T-cell (primary cell): ENCODE measurements around the gene EVPL. TPM values are rescaled to one million over a fixed set of nuclear protein-coding genes. Genes with fewer than 3 reads are reported as not detected.

Source experiments
- ATAC-seq, 4 experiments: fragments of 200-7000 bp in 3 of 4; fragments of 150-1000 bp in 1 of 4; cut with Tn5 transposase; replicated peaks in 1 of 4; 1 replicate in 3 of 4; 2 replicates in 1 of 4; pipeline ENCODE4 v1.10.0; 2021; ENCODE audit warnings: moderate library complexity in 3 of 4, mild to moderate bottlenecking in 2 of 4, moderate number of reproducible peaks in 1 of 4
- CTCF ChIA-PET, 2 donors: fragments of 300-600 bp; sonication (Branson Sonifier 250); formaldehyde crosslinking; loops; one replicate each; lab custom pipeline; 2022; ENCODE audit warnings: antibody characterized with exemption in 2 of 2; lab: Charles Lee
- POLR2A ChIA-PET, 2 donors: fragments of 300-600 bp; sonication (Branson Sonifier 250); formaldehyde crosslinking; loops; one replicate each; lab custom pipeline; 2022; ENCODE audit warnings: antibody characterized with exemption in 2 of 2; lab: Charles Lee
- DNase-seq, 35 experiments: peaks; one replicate each; pipeline versions ENCODE4 v3.0.0 to v3.0.0-alpha.2; 2013 to 2023
- H3K27ac ChIP-seq: one replicate; pipeline ENCODE4 v1.5.1; 2013; ENCODE audit warnings: low read length
- H3K27me3 ChIP-seq, 2 experiments: replicated peaks in 1 of 2; 1 replicate in 1 of 2; 2 replicates in 1 of 2; pipeline versions ENCODE4 v1.6.1 to v1.7.0; 2013; ENCODE audit warnings: low read length in 1 of 2, mixed read lengths in 1 of 2; ENCODE audit not compliant: control insufficient read depth in 2 of 2, insufficient read depth in 2 of 2; ENCODE audit errors: extremely low read depth in 1 of 2
- H3K36me3 ChIP-seq, 2 donors: 1 replicate in 1 of 2; 2 replicates in 1 of 2; pipeline versions ENCODE4 v1.6.1 to v1.7.0; 2013; ENCODE audit warnings: low read length in 1 of 2; ENCODE audit not compliant: control insufficient read depth in 2 of 2, insufficient read depth in 1 of 2; ENCODE audit errors: extremely low read depth in 1 of 2
- H3K4me1 ChIP-seq, 2 experiments: 1 replicate in 1 of 2; 2 replicates in 1 of 2; pipeline versions ENCODE4 v1.6.1 to v1.7.0; 2013; ENCODE audit warnings: low read length in 2 of 2, mixed read lengths in 1 of 2; ENCODE audit not compliant: insufficient read depth in 2 of 2, control insufficient read depth in 1 of 2; ENCODE audit errors: extremely low read depth in 1 of 2
- H3K4me3 ChIP-seq, 2 donors: 1 replicate in 1 of 2; 2 replicates in 1 of 2; pipeline versions ENCODE4 v1.5.1 to v1.7.0; 2013; ENCODE audit warnings: mild to moderate bottlenecking in 2 of 2, low read length in 1 of 2, moderate library complexity in 1 of 2; ENCODE audit not compliant: control insufficient read depth in 1 of 2; ENCODE audit errors: extremely low read depth in 1 of 2
- H3K9me3 ChIP-seq: 2 replicates; pipeline ENCODE4 v1.7.0; 2013
- H3K27ac Mint-ChIP-seq, 2 donors: one replicate each; pipeline ENCODE4 v1.8.0; 2020 to 2021; ENCODE audit warnings: mild to moderate bottlenecking in 2 of 2, mixed read lengths in 2 of 2
- H3K27me3 Mint-ChIP-seq, 2 donors: one replicate each; pipeline ENCODE4 v1.8.0; 2021 to 2022; ENCODE audit warnings: mixed read lengths in 2 of 2
- H3K36me3 Mint-ChIP-seq: one replicate; pipeline ENCODE4 v1.8.0; 2021; ENCODE audit warnings: mixed read lengths
- H3K4me1 Mint-ChIP-seq, 3 donors: one replicate each; pipeline ENCODE4 v1.8.0; 2020 to 2022; ENCODE audit warnings: mixed read lengths in 3 of 3, mild to moderate bottlenecking in 1 of 3
- H3K4me3 Mint-ChIP-seq, 3 donors: one replicate each; pipeline ENCODE4 v1.8.0; 2020 to 2022; ENCODE audit warnings: mild to moderate bottlenecking in 3 of 3, mixed read lengths in 3 of 3, moderate library complexity in 3 of 3
- H3K9me3 Mint-ChIP-seq, 3 donors: one replicate each; pipeline ENCODE4 v1.8.0; 2020 to 2022; ENCODE audit warnings: mixed read lengths in 3 of 3
- WGBS: methylation state at CpG from one replicate; pipeline ENCODE4 v1.1.5; 2013; ENCODE audit warnings: missing lambda C conversion rate; ENCODE audit not compliant: insufficient coverage; 5-methylcytosine and 5-hydroxymethylcytosine counted together
- total RNA-seq, 35 experiments: library from RNA in 6 of 35; stranded (reverse) in 6 of 35; fragments of 120-200 nt in 1 of 35; gene quantifications; one replicate each; pipeline versions ENCODE4 v1.2.1 to v1.2.4 and lab custom pipeline; 2013 to 2026

The EVPL gene
- total RNA-seq, 5 donors from 2014 or later (not counting 1 experiment from before 2014, with no cell fraction given), result 0.58 to 1.0 (median 0.72) TPM

DNA sequence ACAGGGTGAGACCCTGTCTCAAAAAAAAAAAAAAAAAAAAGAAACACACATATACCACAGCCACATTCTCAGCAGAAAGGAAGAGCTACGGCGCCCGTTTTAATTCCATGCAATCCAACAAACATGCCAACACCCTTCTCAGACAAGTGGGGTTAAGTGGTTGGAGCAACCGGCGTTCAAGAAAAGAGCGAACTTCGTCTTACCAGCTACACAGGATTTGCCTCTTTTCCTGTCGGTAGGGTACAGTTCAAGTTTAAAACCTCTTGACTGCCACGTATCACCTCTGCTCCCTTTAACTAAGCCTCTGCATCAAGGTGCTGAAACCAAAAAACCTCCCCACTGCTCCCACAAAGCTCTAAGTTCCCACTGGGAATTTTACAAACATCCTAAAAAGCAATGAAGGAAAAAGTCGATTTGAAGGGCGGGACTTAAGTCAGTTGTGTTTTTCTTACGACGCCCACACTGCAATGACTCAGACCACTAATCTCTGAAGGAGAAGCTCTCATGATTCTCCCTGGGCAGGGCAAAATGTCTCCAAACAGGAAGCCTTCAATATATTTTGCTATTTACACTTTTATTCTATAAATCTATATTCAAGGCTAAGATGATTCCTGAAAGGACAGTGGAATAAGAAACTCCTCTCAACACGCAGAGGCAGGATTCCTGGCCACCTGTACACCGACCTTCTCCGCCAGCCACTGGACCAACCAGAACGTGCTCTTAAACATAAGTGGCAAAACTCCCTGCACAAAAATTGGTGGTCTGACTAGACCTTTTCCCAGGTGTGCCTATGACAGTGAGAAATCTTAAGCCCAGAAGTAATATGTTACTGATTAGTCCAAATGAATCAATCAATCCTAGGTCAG lies 26.4 kb upstream of the EVPL start:
- CTCF ChIA-PET, result interaction anchor here (0.6 to 0.8 kb wide), 5 partner anchors 52 to 264 kb away, joined by 3 to 6 read pairs (median 5); no protein-coding TSS in a partner anchor
- H3K4me1 ChIP-seq, result peaks cover 0 to 2% of the 10 kb centered on the region in 2 experiments
- DNase-seq, result no peak
- no peak overlapping the region for H3K4me3 ChIP-seq
- H3K36me3 Mint-ChIP-seq, result peaks cover 53% of the 10 kb centered on the region
- POLR2A ChIA-PET, result interaction anchor here (0.6 to 0.7 kb wide), 2 partner anchors 275 to 856 kb away, joined by 3 to 5 read pairs; no protein-coding TSS in a partner anchor
- no peaks in the 10 kb centered on the region for H3K27me3 Mint-ChIP-seq
- no peak overlapping the region for H3K27ac Mint-ChIP-seq
- ATAC-seq, result no peak
- no peak overlapping the region for H3K27ac ChIP-seq
- H3K36me3 ChIP-seq, result peaks cover 28 to 88% of the 10 kb centered on the region in 2 donors
- no peak overlapping the region for H3K4me3 Mint-ChIP-seq
- H3K9me3 ChIP-seq, result no peaks in the 10 kb centered on the region
- WGBS, result 99% methylated on average over 8 of the region's 17 CpGs
- peaks cover 6 to 22% (median 18%) of the 10 kb centered on the region in 3 donors for H3K4me1 Mint-ChIP-seq
- no peaks in the 10 kb centered on the region for H3K9me3 Mint-ChIP-seq
- no peaks in the 10 kb centered on the region for H3K27me3 ChIP-seq

DNA sequence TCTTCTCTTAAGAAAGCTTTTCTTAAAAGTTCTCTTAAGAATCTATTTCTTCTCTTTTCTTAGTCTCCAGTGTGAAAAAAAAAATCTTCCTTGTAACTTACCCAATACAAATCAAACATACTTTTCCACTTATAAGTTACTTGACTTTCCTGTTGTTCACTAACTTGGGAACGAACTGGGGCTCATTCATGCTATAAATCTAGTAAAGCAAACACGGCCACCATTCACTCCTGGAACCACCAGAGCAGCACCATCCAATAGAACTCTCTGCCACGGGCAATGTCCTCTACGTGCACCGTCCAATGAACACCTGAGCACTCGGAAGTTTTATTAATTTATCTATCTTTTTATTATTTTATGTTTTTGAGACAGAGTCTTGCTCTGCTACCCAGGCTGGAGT lies 24.5 kb upstream of the EVPL start:
- Mint-ChIP-seq H3K9me3 (no peaks in the 10 kb centered on the region), H3K36me3 (peaks cover 51% of the 10 kb centered on the region), H3K4me1 (peaks cover 11 to 25% (median 23%) of the 10 kb centered on the region in 3 donors), H3K4me3 (no peak overlapping the region), H3K27me3 (no peaks in the 10 kb centered on the region), H3K27ac (no peak overlapping the region)
- ATAC-seq, result no peak
- no peaks in the 10 kb centered on the region for H3K27me3 ChIP-seq
- POLR2A ChIA-PET, result no interaction called here
- CTCF ChIA-PET, result no interaction called here
- peaks cover 23 to 85% of the 10 kb centered on the region in 2 donors for H3K36me3 ChIP-seq
- H3K27ac ChIP-seq, result no peak overlapping the region
- H3K4me3 ChIP-seq, result no peak overlapping the region
- WGBS, result 100% methylated on average over 2 of the region's 6 CpGs
- H3K4me1 ChIP-seq, result peaks cover 0 to 2% of the 10 kb centered on the region in 2 experiments
- no peak for DNase-seq
- no peaks in the 10 kb centered on the region for H3K9me3 ChIP-seq

DNA sequence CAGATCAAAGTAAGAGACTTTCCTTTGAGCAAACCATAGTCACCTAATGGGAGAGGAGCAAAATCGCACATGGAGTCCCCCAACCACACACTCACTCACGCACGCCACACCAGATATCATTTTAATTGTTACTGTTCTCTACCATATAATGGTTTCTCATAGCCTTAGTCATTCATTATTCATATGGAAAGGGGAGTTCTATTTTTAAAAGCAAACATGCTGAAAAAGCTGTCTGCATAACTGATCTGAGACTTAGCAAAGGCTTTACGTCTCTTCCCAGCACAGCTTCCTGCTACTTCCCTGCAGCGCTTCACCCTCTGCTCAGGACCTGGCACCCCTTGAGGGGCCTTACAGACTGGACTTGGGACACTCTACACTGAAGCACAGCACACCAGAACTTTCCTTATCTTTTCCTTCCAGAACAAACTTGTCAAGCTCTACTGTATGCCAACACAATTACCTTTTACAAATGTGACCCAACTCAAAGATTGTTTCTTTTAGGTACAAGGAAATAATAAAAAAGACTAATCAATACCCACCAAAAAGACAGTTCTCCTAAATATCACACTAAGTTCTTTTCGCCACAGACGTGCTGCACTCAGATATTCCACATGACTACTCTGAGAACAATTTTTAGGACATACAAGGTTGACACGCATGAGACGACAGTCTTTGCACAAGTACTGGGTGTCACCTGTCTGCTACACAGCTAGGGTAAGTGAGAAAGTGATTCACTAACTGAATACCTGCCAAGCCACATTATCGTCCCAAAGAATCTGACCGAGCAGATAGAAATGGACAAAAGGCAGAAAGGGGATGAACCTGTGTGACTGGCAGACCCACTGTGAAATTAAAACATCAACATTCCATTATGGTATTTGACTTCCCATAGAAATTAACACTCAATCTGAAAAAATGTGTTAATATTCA lies 23.7 kb upstream of the EVPL start:
- no peak for DNase-seq
- ChIA-PET CTCF (no interaction called here), POLR2A (no interaction called here)
- ATAC-seq, result no peak
- Histone ChIP-seq H3K9me3 (no peaks in the 10 kb centered on the region), H3K27me3 (no peaks in the 10 kb centered on the region), H3K36me3 (peaks cover 19 to 85% of the 10 kb centered on the region in 2 donors), H3K27ac (no peak overlapping the region), H3K4me3 (no peak overlapping the region), H3K4me1 (peaks cover 0 to 2% of the 10 kb centered on the region in 2 experiments)
- Mint-ChIP-seq H3K27me3 (no peaks in the 10 kb centered on the region), H3K9me3 (no peaks in the 10 kb centered on the region), H3K4me1 (peaks cover 11 to 25% (median 23%) of the 10 kb centered on the region in 3 donors), H3K36me3 (peaks cover 49% of the 10 kb centered on the region), H3K27ac (no peak overlapping the region), H3K4me3 (no peak overlapping the region)
- WGBS, result 96% methylated on average over 3 of the region's 11 CpGs

DNA sequence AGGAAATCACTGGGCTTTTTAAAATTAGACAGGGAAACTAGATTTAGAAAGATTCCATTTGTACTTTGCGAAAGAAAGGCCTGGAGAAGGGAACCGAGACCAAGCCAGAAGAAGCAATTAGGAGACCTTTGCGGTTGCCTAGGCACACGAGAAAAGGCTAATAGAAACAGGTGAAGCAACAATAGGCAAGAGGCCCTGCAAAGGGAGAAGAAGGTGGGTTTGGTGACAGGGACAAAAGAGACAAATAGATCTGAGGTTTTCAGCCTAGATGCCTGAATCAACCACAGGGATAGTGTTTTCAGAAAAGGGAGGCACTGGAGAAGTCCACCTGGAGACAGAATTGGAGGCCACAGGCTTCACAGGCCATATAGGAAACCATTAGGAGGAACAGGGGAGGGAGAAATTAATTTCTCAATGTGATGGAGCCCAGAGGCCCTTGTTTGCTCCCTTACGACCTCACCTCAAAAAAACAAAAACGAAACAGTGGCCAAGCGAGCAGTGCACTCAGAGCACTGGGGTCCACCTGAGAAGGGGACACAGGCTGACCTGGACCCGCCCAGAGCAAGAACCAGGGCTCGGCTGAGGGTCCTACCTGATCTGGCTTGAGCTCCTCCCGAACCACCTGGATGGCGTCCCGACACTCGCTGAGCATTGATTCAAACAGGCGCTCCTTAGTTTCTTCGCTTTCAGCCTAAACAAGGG lies 22.9 kb upstream of the EVPL start:
- no peaks in the 10 kb centered on the region for H3K9me3 ChIP-seq
- no peaks in the 10 kb centered on the region for H3K9me3 Mint-ChIP-seq
- ChIA-PET CTCF (interaction anchor here in 1 of 2 donors (0.6 to 1.2 kb wide), 2 partner anchors 30 to 663 kb away, joined by 3 read pairs; no protein-coding TSS in a partner anchor), POLR2A (interaction anchor here in 1 of 2 donors (0.6 kb wide), 1 partner anchor 149 kb away, joined by 12 read pairs; no protein-coding TSS in a partner anchor)
- peaks cover 53% of the 10 kb centered on the region for H3K36me3 Mint-ChIP-seq
- peaks cover 0 to 2% of the 10 kb centered on the region in 2 experiments for H3K4me1 ChIP-seq
- no peaks in the 10 kb centered on the region for H3K27me3 ChIP-seq
- H3K4me3 Mint-ChIP-seq, result no peak overlapping the region
- no peak overlapping the region for H3K4me3 ChIP-seq
- no peak for DNase-seq
- WGBS, result 99% methylated on average over 15 of the region's 15 CpGs
- H3K4me1 Mint-ChIP-seq, result peaks cover 11 to 25% (median 23%) of the 10 kb centered on the region in 3 donors
- no peak for ATAC-seq
- H3K27me3 Mint-ChIP-seq, result no peaks in the 10 kb centered on the region
- no peak overlapping the region for H3K27ac ChIP-seq
- peaks cover 21 to 87% of the 10 kb centered on the region in 2 donors for H3K36me3 ChIP-seq
- peak overlapping the region in 1 of 2 donors; percentile 49 for H3K27ac Mint-ChIP-seq

DNA sequence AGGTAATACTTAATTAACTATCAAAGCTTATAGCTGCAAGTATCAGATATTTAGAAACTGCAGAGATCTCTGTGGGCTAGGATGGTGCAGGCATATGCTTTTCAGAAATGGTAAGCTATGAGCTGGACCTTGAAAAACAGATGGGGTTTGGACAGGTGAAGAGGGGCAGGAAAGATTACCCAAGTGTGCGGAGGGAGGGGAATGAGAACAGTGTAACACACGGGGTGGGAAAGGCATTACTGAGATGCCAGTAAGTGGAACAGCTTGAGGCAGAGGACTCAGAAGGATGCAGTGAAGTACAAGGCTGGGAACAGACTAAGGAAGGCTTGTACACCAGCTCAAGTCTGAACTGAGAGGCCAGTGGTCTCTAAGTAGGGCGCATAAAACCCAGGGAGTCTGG lies 22.1 kb upstream of the EVPL start:
- Mint-ChIP-seq H3K4me3 (no peak overlapping the region), H3K9me3 (no peaks in the 10 kb centered on the region), H3K36me3 (peaks cover 59% of the 10 kb centered on the region), H3K27me3 (no peaks in the 10 kb centered on the region), H3K4me1 (peaks cover 11 to 25% (median 23%) of the 10 kb centered on the region in 3 donors), H3K27ac (peak overlapping the region; percentile 11 to 57)
- no peaks in the 10 kb centered on the region for H3K9me3 ChIP-seq
- H3K4me1 ChIP-seq, result peaks cover 0 to 2% of the 10 kb centered on the region in 2 experiments
- WGBS, result 94% methylated on average over 2 of the region's 3 CpGs
- H3K27ac ChIP-seq, result no peak overlapping the region
- ATAC-seq (no peak), DNase-seq (no peak)
- H3K27me3 ChIP-seq, result no peaks in the 10 kb centered on the region
- ChIA-PET POLR2A (no interaction called here), CTCF (interaction anchor here in 1 of 2 donors (0.6 to 1.2 kb wide), 3 partner anchors 29 to 662 kb away, joined by 3 to 5 read pairs (median 3); no protein-coding TSS in a partner anchor)
- no peak overlapping the region for H3K4me3 ChIP-seq
- peaks cover 26 to 91% of the 10 kb centered on the region in 2 donors for H3K36me3 ChIP-seq
